H7 (cell line): ENCODE data around the gene TMPRSS6. TPM values are rescaled to one million over a fixed set of nuclear protein-coding genes. Genes with fewer than 3 reads are reported as not detected.

ENCODE experiments used
- DNase-seq: peaks from one replicate; pipeline ENCODE4 v3.0.0; 2012
- H3K27me3 ChIP-seq: 2 replicates; pipeline ENCODE4 v1.6.0; 2011; ENCODE audit warnings: mild to moderate bottlenecking, low read length; ENCODE audit not compliant: control insufficient read depth, insufficient read depth
- H3K36me3 ChIP-seq: replicated peaks from 2 replicates; pipeline ENCODE4 v1.5.1; 2011; ENCODE audit warnings: low read length; ENCODE audit not compliant: control insufficient read depth, insufficient read depth
- H3K4me3 ChIP-seq: 2 replicates; pipeline ENCODE4 v1.5.1; 2011; ENCODE audit warnings: low read depth, mild to moderate bottlenecking, control low read depth, low read length, moderate library complexity; ENCODE audit not compliant: insufficient read depth
- total RNA-seq: library from RNA; depleted of rRNA; stranded (reverse); fragments of >200 nt; shearing (Covaris generic); gene quantifications from 2 replicates; pipeline ENCODE4 v1.2.3, GENCODE V29; 2014

Gene TMPRSS6
- total RNA-seq, 1 experiment from 2014 or later = not detected

GRCh38 chr22:37113757-37114156 is 4.2 kb upstream of the TMPRSS6 start:
- Histone ChIP-seq H3K4me3 (no peak overlapping the region), H3K27me3 (no peaks in the 10 kb centered on the region), H3K36me3 (no peaks in the 10 kb centered on the region)
- no peak for DNase-seq

DNA sequence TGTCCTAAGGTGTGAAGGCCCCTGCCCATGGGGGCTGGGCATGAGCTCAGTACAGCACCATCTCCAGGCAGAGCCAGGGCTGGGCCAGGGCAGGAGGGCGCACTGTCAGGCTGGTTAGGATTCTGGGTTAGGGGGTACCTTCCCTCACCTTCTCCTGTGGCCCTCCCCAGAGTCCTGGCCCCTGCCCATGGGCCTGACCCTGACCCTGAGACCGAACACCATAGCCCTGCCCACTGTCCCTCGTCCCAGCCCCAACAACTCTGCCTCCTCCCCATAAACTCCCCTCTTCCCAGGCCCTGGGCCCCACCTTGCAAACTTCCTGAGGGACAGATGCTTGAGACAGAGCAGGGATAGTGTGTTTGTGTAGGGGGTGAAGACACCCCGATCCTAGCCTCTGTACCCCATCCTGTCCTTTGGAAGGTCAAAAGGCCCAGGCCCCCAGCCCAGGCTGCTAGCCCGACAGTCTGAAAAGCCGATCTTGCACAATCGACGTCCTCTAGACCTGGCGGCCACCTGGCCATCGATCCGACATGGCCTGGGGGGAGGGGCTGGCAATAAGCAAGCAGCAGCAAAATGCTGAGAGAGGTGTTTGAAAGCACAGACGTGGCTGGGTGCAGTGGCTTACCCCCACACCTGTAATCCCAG is 2.7 kb upstream of the TMPRSS6 start:
- Histone ChIP-seq H3K36me3 (no peaks in the 10 kb centered on the region), H3K27me3 (no peaks in the 10 kb centered on the region), H3K4me3 (no peak overlapping the region)
- DNase-seq = no peak

DNA sequence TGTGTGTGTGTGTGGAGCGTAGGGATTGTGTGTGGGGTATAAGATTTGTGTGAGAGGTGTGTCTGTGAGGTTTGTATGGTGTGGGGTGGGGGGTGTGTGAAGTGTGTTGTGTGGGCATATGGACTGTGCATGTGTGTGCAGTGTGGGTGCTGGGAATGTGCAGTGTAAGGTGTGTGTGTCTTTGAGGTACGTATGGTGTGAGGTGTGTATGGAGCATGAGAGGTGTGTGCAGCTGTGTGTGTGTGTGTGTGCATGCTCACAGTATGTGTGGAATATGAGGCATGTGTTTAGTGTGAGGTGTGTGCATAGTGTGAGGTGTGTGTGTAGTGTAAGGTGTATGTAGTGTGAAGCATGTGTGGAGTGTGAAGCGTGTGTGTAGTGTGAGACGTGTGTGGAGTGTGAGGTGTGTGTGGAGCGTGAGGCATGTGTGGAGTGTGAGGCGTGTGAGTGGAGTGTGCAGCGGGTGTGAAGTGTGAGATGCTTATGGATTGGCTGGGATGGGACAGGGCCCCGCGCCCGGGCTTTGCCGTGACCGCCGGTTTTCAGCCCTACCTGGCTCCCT is 1.7 kb upstream of the TMPRSS6 start:
- DNase-seq = no peak
- no peaks in the 10 kb centered on the region for H3K27me3 ChIP-seq
- no peaks in the 10 kb centered on the region for H3K36me3 ChIP-seq
- no peak overlapping the region for H3K4me3 ChIP-seq

- no peaks in the 10 kb centered on the region for H3K27me3 ChIP-seq
- no peak for DNase-seq
Measured at GRCh38 chr22:37107816-37108621, 1.5 kb downstream of the TMPRSS6 start.

GRCh38 chr22:37105990-37106389 is 3.5 kb downstream of the TMPRSS6 start:
- no peaks in the 10 kb centered on the region for H3K27me3 ChIP-seq
- H3K36me3 ChIP-seq = no peaks in the 10 kb centered on the region
- no peak for DNase-seq
- H3K4me3 ChIP-seq = no peak overlapping the region

More at GRCh38 chr22:37107816-37108621, 1.5 kb downstream of the TMPRSS6 start:
- Histone ChIP-seq H3K36me3 (no peaks in the 10 kb centered on the region), H3K4me3 (no peak overlapping the region)

GRCh38 chr22:37105154-37105553 is 4.4 kb downstream of the TMPRSS6 start:
- Histone ChIP-seq H3K27me3 (no peaks in the 10 kb centered on the region), H3K4me3 (no peak overlapping the region), H3K36me3 (no peaks in the 10 kb centered on the region)
- no peak for DNase-seq

DNA sequence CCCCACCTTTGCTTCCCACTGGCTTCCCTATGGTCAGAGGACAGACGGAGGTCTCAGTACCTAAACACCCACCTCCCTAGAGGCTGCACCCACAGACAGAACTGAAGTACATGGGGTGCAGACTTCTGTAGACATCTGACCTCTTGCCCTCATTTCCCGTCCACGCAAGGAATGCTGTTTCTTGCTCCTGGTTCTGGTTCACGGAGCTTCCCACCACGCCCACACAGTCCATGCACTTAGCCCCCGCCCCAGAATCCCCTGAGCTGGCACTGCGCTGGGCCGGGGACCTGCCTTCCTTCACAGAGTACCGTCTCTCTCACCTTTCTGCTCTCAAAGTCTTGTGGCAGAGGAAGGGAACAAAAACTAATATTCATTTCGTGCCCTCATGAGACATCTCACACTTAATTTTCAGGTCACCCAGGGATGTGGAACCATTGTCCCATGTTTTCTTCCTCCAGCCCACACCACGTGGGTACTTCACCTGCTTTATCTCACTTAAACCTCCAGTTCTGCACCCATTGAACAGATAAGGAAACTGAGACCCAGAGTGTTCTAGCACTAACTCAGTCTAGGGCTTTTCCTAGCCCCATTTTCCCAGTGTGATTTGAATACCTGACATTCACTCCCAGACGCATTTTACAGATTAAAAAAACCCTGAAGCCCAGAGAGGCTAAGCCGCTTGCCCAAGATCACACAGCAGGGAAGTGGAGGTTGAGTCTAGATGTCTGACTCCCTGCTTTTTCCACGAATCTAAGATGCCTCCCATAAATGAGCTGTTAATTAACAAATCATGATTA is 5.7 kb downstream of the TMPRSS6 start:
- Histone ChIP-seq H3K4me3 (no peak overlapping the region), H3K36me3 (no peaks in the 10 kb centered on the region)

GRCh38 chr22:37103151-37103550 is 6.4 kb downstream of the TMPRSS6 start:
- Histone ChIP-seq H3K27me3 (no peaks in the 10 kb centered on the region), H3K36me3 (no peaks in the 10 kb centered on the region), H3K4me3 (no peak overlapping the region)
- no peak for DNase-seq

More for the DNA sequence above, 5.7 kb downstream of the TMPRSS6 start:
- no peak for DNase-seq
- H3K27me3 ChIP-seq = no peaks in the 10 kb centered on the region

GRCh38 chr22:37101311-37102066 is 8.0 kb downstream of the TMPRSS6 start:
- Histone ChIP-seq H3K27me3 (peaks cover 4% of the 10 kb centered on the region; the same call in 1 of the 2 replicates), H3K36me3 (no peaks in the 10 kb centered on the region), H3K4me3 (no peak overlapping the region)
- no peak for DNase-seq

DNA sequence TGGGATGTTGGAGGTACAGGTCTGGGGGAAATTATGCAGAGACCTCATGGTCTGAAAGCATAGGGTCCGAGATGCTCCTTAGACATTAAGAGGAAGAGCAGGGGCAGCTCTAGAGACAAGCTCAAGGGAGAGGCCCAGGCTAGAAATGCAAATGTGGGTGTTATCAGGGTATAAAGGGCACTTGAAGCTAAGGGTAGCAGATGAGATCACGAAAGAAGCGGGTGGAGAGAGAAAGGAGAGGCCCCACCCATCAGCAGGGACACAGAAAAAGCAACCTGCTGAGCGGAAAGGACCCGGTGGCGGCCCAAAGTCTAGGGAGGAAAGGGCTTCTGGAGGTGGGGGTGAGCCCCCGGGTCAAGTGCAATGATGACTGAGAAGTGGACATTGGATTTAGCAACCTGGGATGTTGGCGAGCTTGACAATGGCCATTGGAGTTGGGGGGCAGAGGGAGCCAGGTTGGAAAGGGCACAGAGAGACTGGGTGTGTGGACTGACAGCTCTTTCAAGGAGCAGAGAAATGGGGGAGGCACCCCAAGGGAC is 8.9 kb downstream of the TMPRSS6 start:
- no peak for DNase-seq
- H3K4me3 ChIP-seq = no peak overlapping the region
- peaks cover 4% of the 10 kb centered on the region; the same call in 1 of the 2 replicates for H3K27me3 ChIP-seq
- no peaks in the 10 kb centered on the region for H3K36me3 ChIP-seq

DNA sequence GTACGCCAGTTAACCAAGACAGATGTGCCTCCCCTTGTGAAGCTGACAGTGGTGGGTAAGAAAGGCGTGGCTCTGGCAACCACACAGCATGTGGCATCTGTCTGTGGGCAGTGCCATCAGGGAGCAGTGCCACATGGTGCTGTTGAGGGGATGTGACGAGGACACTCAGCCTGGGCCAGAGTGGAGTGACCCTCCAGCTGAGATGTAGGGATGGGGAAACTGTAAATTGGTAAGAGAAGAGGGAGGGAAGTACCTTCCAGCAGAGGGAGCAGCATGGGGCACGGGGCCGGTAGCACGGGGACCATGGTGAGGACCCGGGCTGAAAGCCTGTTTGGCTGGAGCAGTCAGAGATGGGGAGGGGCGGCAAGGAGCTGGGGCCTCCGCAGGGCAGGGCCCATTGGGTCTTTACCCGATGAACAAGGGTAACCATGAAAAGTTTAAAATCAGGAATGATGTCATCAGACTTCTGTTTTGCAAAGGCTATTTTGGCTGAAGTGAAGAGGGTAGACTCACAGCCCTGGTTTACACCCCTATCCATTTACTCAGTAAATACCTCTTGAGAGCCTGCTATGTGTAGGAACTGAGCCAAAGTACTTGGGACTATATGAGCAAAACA is 10.4 kb downstream of the TMPRSS6 start:
- peak; percentile 88 for DNase-seq
- Histone ChIP-seq H3K36me3 (no peaks in the 10 kb centered on the region), H3K4me3 (no peak overlapping the region), H3K27me3 (peaks cover 4% of the 10 kb centered on the region; the same call in 1 of the 2 replicates)

DNA sequence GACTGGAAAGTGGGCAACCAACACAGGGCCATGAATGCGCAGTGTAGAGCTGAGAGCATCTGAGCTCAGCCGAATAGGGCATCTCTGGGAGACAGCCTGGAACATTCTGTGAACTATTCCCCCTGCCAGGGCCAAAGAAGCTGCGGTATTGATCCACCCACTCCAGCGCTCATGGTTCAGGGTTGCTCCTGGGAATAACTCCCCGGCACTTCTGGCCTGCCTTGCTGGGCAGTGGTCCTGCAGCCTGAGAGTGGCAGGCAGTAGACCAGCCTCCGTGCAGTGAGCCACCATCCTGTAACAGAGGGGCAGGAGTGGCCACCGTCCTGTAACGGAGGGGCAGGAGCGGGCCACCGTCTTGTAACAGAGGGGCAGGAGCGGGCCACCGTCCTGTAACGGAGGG is 12.2 kb downstream of the TMPRSS6 start:
- H3K27me3 ChIP-seq = peaks cover 4% of the 10 kb centered on the region; the same call in 1 of the 2 replicates
- H3K36me3 ChIP-seq = no peaks in the 10 kb centered on the region
- no peak for DNase-seq
- H3K4me3 ChIP-seq = no peak overlapping the region

- no peaks in the 10 kb centered on the region for H3K36me3 ChIP-seq
- H3K4me3 ChIP-seq = no peak overlapping the region
- no peak for DNase-seq
- peaks cover 4% of the 10 kb centered on the region; the same call in 1 of the 2 replicates for H3K27me3 ChIP-seq
Measured at GRCh38 chr22:37095113-37095512, 14.4 kb downstream of the TMPRSS6 start.
